ENCODE results near the gene DCAF7.
A peak's percentile ranks its signal among the peaks of the same experiment; 100 is the strongest.

DCAF7 gene

GRCh38 chr17:63546308-63547082 is 3.8 kb upstream of the DCAF7 start:
- no peak for DNase-seq

GRCh38 chr17:63547083-63547523 is 3.2 kb upstream of the DCAF7 start:
- no peak for DNase-seq

- no peak for DNase-seq
These were observed 860 bp upstream of the DCAF7 start for GRCh38 chr17:63549289-63549945.

GRCh38 chr17:63550817-63551639 is 751 bp downstream of the DCAF7 start:
- peak; percentile 60 for DNase-seq

GRCh38 chr17:63552211-63552610 is 1.9 kb downstream of the DCAF7 start:
- DNase-seq = no peak

- DNase-seq = no peak
These were observed 5.4 kb downstream of the DCAF7 start for GRCh38 chr17:63555500-63556156.

- DNase-seq = no peak
These were observed 7.1 kb downstream of the DCAF7 start for GRCh38 chr17:63557416-63557815.

- no peak for DNase-seq
These were observed 8.2 kb downstream of the DCAF7 start for GRCh38 chr17:63558441-63558840.

GRCh38 chr17:63561819-63562218 is 11.5 kb downstream of the DCAF7 start:
- DNase-seq = no peak

GRCh38 chr17:63563339-63563738 is 13.1 kb downstream of the DCAF7 start:
- no peak for DNase-seq

- no peak for DNase-seq
These were observed 14.3 kb downstream of the DCAF7 start for GRCh38 chr17:63564562-63564961.

- no peak for DNase-seq
These were observed 17.0 kb downstream of the DCAF7 start for GRCh38 chr17:63567229-63567628.

- no peak for DNase-seq
These were observed 18.3 kb downstream of the DCAF7 start for GRCh38 chr17:63568563-63568962.

GRCh38 chr17:63571632-63572310 is 21.5 kb downstream of the DCAF7 start:
- DNase-seq = no peak

GRCh38 chr17:63573634-63574033 is 23.4 kb downstream of the DCAF7 start:
- peak; percentile 33 for DNase-seq

- DNase-seq = no peak
These were observed 27.9 kb downstream of the DCAF7 start for GRCh38 chr17:63578027-63578768.

GRCh38 chr17:63578769-63579111 is 28.5 kb downstream of the DCAF7 start:
- no peak for DNase-seq

- DNase-seq = no peak
These were observed 29.4 kb downstream of the DCAF7 start for GRCh38 chr17:63579633-63580032.

- no peak for DNase-seq
These were observed 37.5 kb downstream of the DCAF7 start for GRCh38 chr17:63587770-63588169.

- DNase-seq = no peak
These were observed 38.5 kb downstream of the DCAF7 start for GRCh38 chr17:63588797-63589196.

- no peak for DNase-seq
These were observed 39.4 kb downstream of the DCAF7 start for GRCh38 chr17:63589646-63590045.

GRCh38 chr17:63592797-63593196 is 42.5 kb downstream of the DCAF7 start:
- DNase-seq = no peak
